HepG2 (cell line): ENCODE measurements around the gene RRAD. TPM values are rescaled to one million over a fixed set of nuclear protein-coding genes. Genes with fewer than 3 reads are reported as not detected.
A peak's percentile ranks its signal among the peaks of the same experiment; 100 is the strongest.

ENCODE experiments used
- BORCS8-MEF2B ChIP-seq: sonication (generic); formaldehyde crosslinking; IDR thresholded peaks from 2 replicates; pipeline ENCODE4 v1.8.0; 2022; ENCODE audit warnings: mild to moderate bottlenecking, missing genetic modification reagents
- CHD2 ChIP-seq: IDR thresholded peaks from 2 replicates; pipeline ENCODE4 v1.6.1; 2011; ENCODE audit warnings: low read depth, low read length, improper control_type of control experiment
- FOXK2 ChIP-seq: fragments of 450-650 bp; IDR thresholded peaks from 2 replicates; pipeline ENCODE4 v1.6.1; 2016
- GATAD2A ChIP-seq: IDR thresholded peaks from 2 replicates; pipeline ENCODE4 v1.6.1; 2016
- KLF13 ChIP-seq: sonication (generic); formaldehyde crosslinking; IDR thresholded peaks from 2 replicates; pipeline ENCODE4 v1.4.0; 2020; ENCODE audit warnings: mild to moderate bottlenecking, missing genetic modification reagents
- MTA3 ChIP-seq: sonication (generic); formaldehyde crosslinking; IDR thresholded peaks from 2 replicates; pipeline ENCODE4 v1.4.0; 2020; ENCODE audit warnings: missing genetic modification reagents
- NFATC3 ChIP-seq: sonication (generic); formaldehyde crosslinking; IDR thresholded peaks from 2 replicates; pipeline ENCODE4 v1.5.1; 2020; ENCODE audit warnings: mild to moderate bottlenecking, missing genetic modification reagents
- PHF21A ChIP-seq: sonication (generic); formaldehyde crosslinking; IDR thresholded peaks from 2 replicates; pipeline ENCODE4 v1.5.0; 2020; ENCODE audit warnings: mild to moderate bottlenecking, missing genetic modification reagents
- PPARG ChIP-seq: conservative IDR thresholded peaks from 2 replicates; pipeline ENCODE4 v1.6.1; 2016; ENCODE audit warnings: missing biosample characterization, missing genetic modification reagents
- RARA ChIP-seq: IDR thresholded peaks from 2 replicates; pipeline ENCODE4 v1.6.1; 2016; ENCODE audit warnings: missing genetic modification reagents, missing compliant biosample characterization
- SP2 ChIP-seq: sonication (generic); formaldehyde crosslinking; IDR thresholded peaks from 2 replicates; pipeline ENCODE4 v1.5.1; 2020; ENCODE audit warnings: mild to moderate bottlenecking, missing genetic modification reagents
- TBX2 ChIP-seq: sonication (generic); formaldehyde crosslinking; IDR thresholded peaks from 2 replicates; pipeline ENCODE4 v1.5.0; 2020; ENCODE audit warnings: missing genetic modification reagents, mild to moderate bottlenecking, borderline replicate concordance
- ZKSCAN1 ChIP-seq: fragments of 150-350 bp; IDR thresholded peaks from 2 replicates; pipeline ENCODE4 v1.6.1; 2014; ENCODE audit warnings: low read length
- ZNF180 ChIP-seq: sonication (generic); formaldehyde crosslinking; IDR thresholded peaks from 2 replicates; pipeline ENCODE4 v1.4.0; 2020; ENCODE audit warnings: low read depth, missing genetic modification reagents, borderline replicate concordance
- ZNF282 ChIP-seq: fragments of 450-650 bp; IDR thresholded peaks from 2 replicates; pipeline ENCODE4 v1.6.1; 2018; ENCODE audit not compliant: partially characterized antibody
- ZNF326 ChIP-seq: sonication (generic); formaldehyde crosslinking; IDR thresholded peaks from 2 replicates; pipeline ENCODE4 v1.4.0; 2020; ENCODE audit warnings: missing genetic modification reagents, borderline replicate concordance
- ZNF570 ChIP-seq: sonication (generic); formaldehyde crosslinking; IDR thresholded peaks from 2 replicates; pipeline ENCODE4 v1.4.0; 2020; ENCODE audit warnings: mild to moderate bottlenecking, missing genetic modification reagents, borderline replicate concordance
- ZNF572 ChIP-seq: sonication (generic); formaldehyde crosslinking; IDR thresholded peaks from 2 replicates; pipeline ENCODE4 v1.5.1; 2020; ENCODE audit warnings: mild to moderate bottlenecking, missing genetic modification reagents
- ZNF710 ChIP-seq: sonication (generic); formaldehyde crosslinking; IDR thresholded peaks from 2 replicates; pipeline ENCODE4 v1.5.0; 2020; ENCODE audit warnings: mild to moderate bottlenecking, missing genetic modification reagents, borderline replicate concordance
- ZNF713 ChIP-seq: sonication (generic); formaldehyde crosslinking; IDR thresholded peaks from 2 replicates; pipeline ENCODE4 v1.4.0; 2020; ENCODE audit warnings: mild to moderate bottlenecking, missing genetic modification reagents
- ZNF800 ChIP-seq: sonication (generic); formaldehyde crosslinking; IDR thresholded peaks from 2 replicates; pipeline ENCODE4 v1.4.0; 2020; ENCODE audit warnings: missing genetic modification reagents
- ZNF850 ChIP-seq: sonication (generic); formaldehyde crosslinking; conservative IDR thresholded peaks from 2 replicates; pipeline ENCODE4 v1.9.0; 2021; ENCODE audit warnings: mild to moderate bottlenecking, missing genetic modification reagents
- ZNF879 ChIP-seq: sonication (generic); formaldehyde crosslinking; IDR thresholded peaks from 2 replicates; pipeline ENCODE4 v1.8.1; 2023; ENCODE audit warnings: missing genetic modification reagents
- ZNF891 ChIP-seq: sonication (generic); formaldehyde crosslinking; IDR thresholded peaks from 2 replicates; pipeline ENCODE4 v1.5.0; 2020; ENCODE audit warnings: mild to moderate bottlenecking, missing genetic modification reagents
- polyA plus RNA-seq, 8 experiments: library from polyadenylated mRNA; depleted of rRNA in 3 of 8; stranded (reverse) in 7 of 8; unstranded in 1 of 8; fragments of >200 nt; fragmentation: Illumina TruSeq in 4 of 8; extraction: Trizol in 4 of 8; gene quantifications; 2 replicates each; pipeline versions ENCODE4 v1.2.1 to v1.2.3, GENCODE V29; 2011 to 2016; ENCODE audit warnings: low read depth in 4 of 8, missing spikeins in 1 of 8, mixed read lengths in 1 of 8; ENCODE audit not compliant: insufficient read depth in 1 of 8
- total RNA-seq, 5 experiments: library from RNA; depleted of rRNA; stranded (reverse); fragments of >200 nt; fragmentation: Illumina TruSeq; extraction: Trizol; gene quantifications; 2 replicates each; pipeline ENCODE4 v1.2.3, GENCODE V29; 2016; ENCODE audit warnings: low read depth in 1 of 5
- TF ChIP-seq, protein P1 (sequence below): sonication (generic); formaldehyde crosslinking; IDR thresholded peaks from 2 replicates; pipeline ENCODE4 v1.5.1; 2020; ENCODE audit warnings: mild to moderate bottlenecking, missing genetic modification reagents, borderline replicate concordance
- TF ChIP-seq, protein P2 (sequence below): fragments of 450-650 bp; IDR thresholded peaks from 2 replicates; pipeline ENCODE4 v1.6.1; 2017

RRAD gene
- total and polyA plus RNA-seq, 2 of the 13 experiments (the other 11 are each of a cell fraction or from before 2014, with no cell fraction given), result 0.80 to 1.1 TPM

GRCh38 chr16:66872943-66873684 lies 52.2 kb downstream of the RRAD start (continued):
- peak; percentile 62; the same call in 1 of the 2 replicates for TF ChIP-seq PHF21A
- peak; percentile 98 for TF ChIP-seq ZNF572 (CRISPR knock-in tag)
- TF ChIP-seq RARA (CRISPR knock-in tag), result peak; percentile 47; the same call in 1 of the 2 replicates
- TF ChIP-seq ZKSCAN1, result no peak
- TF ChIP-seq GATAD2A (CRISPR knock-in tag), result peak; percentile 82
- TF ChIP-seq ZNF850 (CRISPR knock-in tag), result no peak
- TF ChIP-seq, protein P1, sequence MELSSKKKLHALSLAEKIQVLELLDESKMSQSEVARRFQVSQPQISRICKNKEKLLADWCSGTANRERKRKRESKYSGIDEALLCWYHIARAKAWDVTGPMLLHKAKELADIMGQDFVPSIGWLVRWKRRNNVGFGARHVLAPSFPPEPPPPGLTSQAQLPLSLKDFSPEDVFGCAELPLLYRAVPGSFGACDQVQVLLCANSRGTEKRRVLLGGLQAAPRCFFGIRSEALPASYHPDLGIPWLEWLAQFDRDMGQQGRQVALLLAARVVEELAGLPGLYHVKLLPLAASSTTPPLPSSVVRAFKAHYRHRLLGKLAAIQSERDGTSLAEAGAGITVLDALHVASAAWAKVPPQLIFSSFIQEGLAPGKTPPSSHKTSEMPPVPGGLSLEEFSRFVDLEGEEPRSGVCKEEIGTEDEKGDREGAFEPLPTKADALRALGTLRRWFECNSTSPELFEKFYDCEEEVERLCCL, result no peak
- no peak for TF ChIP-seq NFATC3 (CRISPR knock-in tag)
- TF ChIP-seq PPARG (CRISPR knock-in tag), result peak; percentile 40; the same call in 1 of the 2 replicates
- TF ChIP-seq ZNF879 (CRISPR knock-in tag), result no peak
- peak; percentile 83; the same call in 1 of the 2 replicates for TF ChIP-seq BORCS8-MEF2B (CRISPR knock-in tag)
- no peak for TF ChIP-seq ZNF282
- no peak for TF ChIP-seq ZNF180 (CRISPR knock-in tag)
- TF ChIP-seq KLF13 (CRISPR knock-in tag), result no peak
- TF ChIP-seq SP2, result no peak
- no peak for TF ChIP-seq FOXK2
- peak; percentile 91 for TF ChIP-seq TBX2 (CRISPR knock-in tag)
- no peak for TF ChIP-seq MTA3 (CRISPR knock-in tag)
- TF ChIP-seq CHD2, result no peak
- peak; percentile 97 for TF ChIP-seq ZNF800 (CRISPR knock-in tag)
- no peak for TF ChIP-seq ZNF570 (CRISPR knock-in tag)
- peak; percentile 94 for TF ChIP-seq ZNF891
- TF ChIP-seq ZNF713 (CRISPR knock-in tag), result no peak
- TF ChIP-seq ZNF326 (CRISPR knock-in tag), result no peak
- peak; percentile 53; the same call in 1 of the 2 replicates for TF ChIP-seq ZNF710
- TF ChIP-seq, protein P2, sequence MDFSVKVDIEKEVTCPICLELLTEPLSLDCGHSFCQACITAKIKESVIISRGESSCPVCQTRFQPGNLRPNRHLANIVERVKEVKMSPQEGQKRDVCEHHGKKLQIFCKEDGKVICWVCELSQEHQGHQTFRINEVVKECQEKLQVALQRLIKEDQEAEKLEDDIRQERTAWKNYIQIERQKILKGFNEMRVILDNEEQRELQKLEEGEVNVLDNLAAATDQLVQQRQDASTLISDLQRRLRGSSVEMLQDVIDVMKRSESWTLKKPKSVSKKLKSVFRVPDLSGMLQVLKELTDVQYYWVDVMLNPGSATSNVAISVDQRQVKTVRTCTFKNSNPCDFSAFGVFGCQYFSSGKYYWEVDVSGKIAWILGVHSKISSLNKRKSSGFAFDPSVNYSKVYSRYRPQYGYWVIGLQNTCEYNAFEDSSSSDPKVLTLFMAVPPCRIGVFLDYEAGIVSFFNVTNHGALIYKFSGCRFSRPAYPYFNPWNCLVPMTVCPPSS, result no peak
